AG09309 (cell line): Measurements from ENCODE around the gene NOC4L.

Experiments
- DNase-seq: peaks from one replicate; pipeline ENCODE4 v3.0.0-alpha.2; 2010; ENCODE audit warnings: low read depth
- H3K4me3 ChIP-seq: 2 replicates; pipeline ENCODE4 v1.5.1; 2011; ENCODE audit warnings: mild to moderate bottlenecking, low read depth, low read length, moderate library complexity; ENCODE audit not compliant: control insufficient read depth
- CTCF ChIP-seq: IDR thresholded peaks from 2 replicates; pipeline ENCODE4 v1.5.1; 2011; ENCODE audit warnings: mild to moderate bottlenecking, low read depth, low read length, inconsistent platforms; ENCODE audit not compliant: insufficient read depth, control insufficient read depth; ENCODE audit errors: missing control alignments

NOC4L gene

GRCh38 chr12:132161796-132162507, 17.7 kb downstream of the NOC4L start:
- no peak for DNase-seq
- no peak for TF ChIP-seq CTCF
- H3K4me3 ChIP-seq, result no peak overlapping the region; the same call in 1 of the 2 replicates

- H3K4me3 ChIP-seq, result peak overlapping the region; percentile 23
- TF ChIP-seq CTCF, result no peak
- peak; percentile 62 for DNase-seq
These were observed 18.3 kb downstream of the NOC4L start for GRCh38 chr12:132162508-132163031.

GRCh38 chr12:132163041-132163910, 19.0 kb downstream of the NOC4L start:
- 0 out of 2 replicates have a peak overlapping the region, but pooled peaks have one; percentile 3 for H3K4me3 ChIP-seq
- TF ChIP-seq CTCF, result no peak
- no peak for DNase-seq

GRCh38 chr12:132163911-132164288, 19.6 kb downstream of the NOC4L start:
- DNase-seq, result no peak
- peak; percentile 4 for TF ChIP-seq CTCF
- H3K4me3 ChIP-seq, result no peak overlapping the region

GRCh38 chr12:132164426-132164825, 20.2 kb downstream of the NOC4L start:
- no peak for DNase-seq
- TF ChIP-seq CTCF, result no peak
- no peak overlapping the region for H3K4me3 ChIP-seq

- DNase-seq, result no peak
- no peak for TF ChIP-seq CTCF
- no peak overlapping the region for H3K4me3 ChIP-seq
These were observed 21.3 kb downstream of the NOC4L start for GRCh38 chr12:132165584-132165983.
